Measurements from ENCODE around the gene DENND6B. TPM values are rescaled to one million over a fixed set of nuclear protein-coding genes. Genes with fewer than 3 reads are reported as not detected.

DENND6B gene
- total and polyA plus RNA-seq, 2 of the 13 experiments (the other 11 are each of a cell fraction or from before 2014, with no cell fraction given): 0.95 to 3.8 TPM

GRCh38 chr22:50326956-50327710 lies at the start of gene DENND6B (continued):
- TF ChIP-seq SMAD1 (CRISPR knock-in tag; IDR thresholded peaks at IDR 0.05; ENCODE audit: borderline replicate concordance, low read depth) (no peak), ZSCAN5A (CRISPR knock-in tag; IDR thresholded peaks at IDR 0.05; ENCODE audit: borderline replicate concordance) (no peak), TARDBP (CRISPR knock-in tag; IDR thresholded peaks at IDR 0.05) (no peak), NRL (CRISPR knock-in tag; IDR thresholded peaks at IDR 0.05; ENCODE audit: borderline replicate concordance) (peak; percentile 36; the same call in 1 of the 2 replicates), ZNF605 (CRISPR knock-in tag; IDR thresholded peaks at IDR 0.05) (no peak), SUZ12 (IDR thresholded peaks at IDR 0.05; ENCODE audit: low read depth, low read length) (no peak), DDIT3 (CRISPR knock-in tag; IDR thresholded peaks at IDR 0.05) (no peak), HMG20B (CRISPR knock-in tag; conservative IDR thresholded peaks at IDR 0.05) (no peak), ARHGAP35 (CRISPR knock-in tag; IDR thresholded peaks at IDR 0.05; ENCODE audit: borderline replicate concordance) (peak; percentile 70), MLX (CRISPR knock-in tag; IDR thresholded peaks at IDR 0.05) (no peak), BCL3 (CRISPR knock-in tag; IDR thresholded peaks at IDR 0.05) (no peak), PRDM15 (CRISPR knock-in tag; IDR thresholded peaks at IDR 0.05) (peak; percentile 67; the same call in 1 of the 2 replicates), MEIS1 (CRISPR knock-in tag; IDR thresholded peaks at IDR 0.05; ENCODE audit: borderline replicate concordance) (peak; percentile 41; the same call in 1 of the 2 replicates), TFDP1 (CRISPR knock-in tag; IDR thresholded peaks at IDR 0.05; ENCODE audit: borderline replicate concordance) (no peak; the same call in 1 of the 2 replicates), SYNCRIP (IDR thresholded peaks at IDR 0.05; ENCODE audit: insufficient read depth, low read depth, low read length) (no peak), ZZZ3 (CRISPR knock-in tag; IDR thresholded peaks at IDR 0.05; ENCODE audit: borderline replicate concordance) (no peak), RFX1 (IDR thresholded peaks at IDR 0.05) (peak; percentile 76), ZNF430 (CRISPR knock-in tag; IDR thresholded peaks at IDR 0.05) (no peak; the same call in 1 of the 2 replicates), ETV6 (CRISPR knock-in tag; conservative IDR thresholded peaks at IDR 0.05) (peak; percentile 75; the same call in 1 of the 2 replicates), ZNF558 (CRISPR knock-in tag; IDR thresholded peaks at IDR 0.05; ENCODE audit: borderline replicate concordance) (peak; percentile 47; the same call in 1 of the 2 replicates), NFATC3 (CRISPR knock-in tag; IDR thresholded peaks at IDR 0.05) (no peak)

Measured in HepG2 (cell line).